ENCODE results near the gene CALML3. TPM values are rescaled to one million over a fixed set of nuclear protein-coding genes. Genes with fewer than 3 reads are reported as not detected.

The CALML3 gene
- total RNA-seq, 1 experiment from 2014 or later = not detected

DNA sequence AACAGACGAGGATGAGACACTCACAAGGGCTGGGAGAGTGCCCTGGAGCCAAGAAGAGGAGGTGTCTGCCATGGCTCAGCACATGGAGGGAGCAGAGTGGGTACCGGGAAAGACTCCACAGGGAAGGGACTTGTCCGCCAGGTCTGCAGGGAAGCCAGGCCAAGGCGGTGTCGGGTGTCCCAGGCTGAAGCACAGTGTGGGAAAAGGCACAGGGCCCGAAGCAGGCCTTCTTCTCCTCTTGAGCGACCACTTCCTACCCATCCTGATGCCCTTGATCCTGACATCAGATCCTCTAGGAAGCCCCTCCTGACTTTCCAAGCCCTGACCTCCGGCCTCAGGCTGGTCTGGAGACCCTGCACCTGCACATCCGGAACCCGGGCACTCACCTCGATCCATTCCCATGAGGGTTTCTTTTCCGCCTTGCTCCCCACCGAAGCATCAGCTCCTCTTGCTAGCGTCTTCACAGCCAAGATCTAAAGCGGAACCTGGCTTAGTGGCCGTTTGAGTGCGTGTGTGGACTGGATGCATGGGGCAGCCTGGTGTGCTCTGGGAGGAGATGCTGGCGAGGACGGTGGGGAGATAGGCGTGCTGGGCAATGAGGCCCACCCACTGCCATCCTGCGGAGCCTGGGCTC lies 8.5 kb downstream of the CALML3 start:
- 0 out of 5 replicates have a peak, but pooled peaks cover 0 to 2% of the 10 kb centered on the region in 2 experiments for H3K9me3 Mint-ChIP-seq
- H3K4me3 Mint-ChIP-seq = no peak overlapping the region
- no peaks in the 10 kb centered on the region for H3K23me2 ChIP-seq (ENCODE audit: insufficient read length, low read depth, low read length, poor library complexity, severe bottlenecking)
- no peak overlapping the region for H3K18ac ChIP-seq (ENCODE audit: insufficient read length, low read depth, low read length)
- H2BK20ac ChIP-seq (ENCODE audit: low read depth, low read length, poor library complexity, severe bottlenecking) = no peak overlapping the region
- H3K27ac Mint-ChIP-seq = no peak overlapping the region; a peak in 2 of 7 replicates
- WGBS (ENCODE audit: extremely low coverage, insufficient read length, low lambda C conversion rate) = no CpG with 5 or more reads among the region's 21 CpGs
- H3K14ac ChIP-seq (ENCODE audit: insufficient read depth, low read length) = no peak overlapping the region
- no peak overlapping the region for H2BK5ac ChIP-seq (ENCODE audit: insufficient read length, low read length)
- H3K23ac ChIP-seq (ENCODE audit: insufficient read length, low read depth, low read length) = no peak overlapping the region
- H3K4ac ChIP-seq (ENCODE audit: low read depth, low read length) = no peak overlapping the region
- TF ChIP-seq CTCF (conservative IDR thresholded peaks at IDR 0.05) = no peak
- no peak overlapping the region for H2BK12ac ChIP-seq (ENCODE audit: insufficient read length, low read depth, low read length)
- no peak overlapping the region for H3T11ph ChIP-seq (ENCODE audit: low read length)
- peaks cover 5% of the 10 kb centered on the region; the same call in 1 of the 2 replicates for H3K27me3 Mint-ChIP-seq (ENCODE audit: low read depth)
- no peaks in the 10 kb centered on the region for H4K20me1 ChIP-seq (ENCODE audit: control insufficient read depth, insufficient read depth, insufficient read length)
- H4K5ac ChIP-seq (ENCODE audit: insufficient read length, low read depth, low read length) = no peak overlapping the region
- H3K36me3 Mint-ChIP-seq (ENCODE audit: insufficient read depth in 1 of 3, low read depth in 3 of 3) = no peaks in the 10 kb centered on the region; a peak in 1 of 7 replicates
- H3K9me3 ChIP-seq (ENCODE audit: control insufficient read depth, low read depth, low read length) = no peaks in the 10 kb centered on the region
- no peaks in the 10 kb centered on the region for H3K4me1 ChIP-seq (ENCODE audit: insufficient read depth, low read length)
- H2AK5ac ChIP-seq (ENCODE audit: insufficient read length, low read length) = no peak overlapping the region
- no peaks in the 10 kb centered on the region for H3K79me2 ChIP-seq (ENCODE audit: insufficient read depth, low read length)
- H4K91ac ChIP-seq (ENCODE audit: insufficient read length, low read depth, low read length) = no peak overlapping the region
- H3K56ac ChIP-seq (ENCODE audit: insufficient read length, low read depth, low read length) = no peak overlapping the region
- H3K79me1 ChIP-seq (ENCODE audit: insufficient read depth, low read depth, low read length, poor library complexity, severe bottlenecking) = no peaks in the 10 kb centered on the region
- no peak overlapping the region for H2BK15ac ChIP-seq (ENCODE audit: low read depth, low read length)
- no peak overlapping the region for H3K9ac ChIP-seq (ENCODE audit: extremely low read depth, insufficient read length, low read length)
- H3K4me1 Mint-ChIP-seq = peaks cover 3 to 10% of the 10 kb centered on the region in 2 experiments; a peak in 1 of 4 replicates
- no peak overlapping the region for H3K4me2 ChIP-seq (ENCODE audit: insufficient read depth, insufficient read length, low read length)
- H3K27ac ChIP-seq (ENCODE audit: insufficient read length, low read depth, low read length) = no peak overlapping the region
- no peaks in the 10 kb centered on the region for H3K27me3 ChIP-seq (ENCODE audit: insufficient read depth, low read length)
- no peak overlapping the region for H2BK120ac ChIP-seq (ENCODE audit: low read depth, low read length, poor library complexity, severe bottlenecking)
- no peak overlapping the region for H2AFZ ChIP-seq (ENCODE audit: low read length)
- DNase-seq = no peak
- no peak overlapping the region for H4K8ac ChIP-seq (replicated peaks; ENCODE audit: insufficient read length, low read depth, low read length)

Data from H9 (cell line).